HK-2 (cell line): Measurements from ENCODE around the gene TRPC1.
"Not testable (repeated sequence)": the region's sequence is repeated elsewhere in the genome, so short reads cannot be mapped to it uniquely, and the experiment has no call there.

Experiments
- DNase-seq: peaks from one replicate; pipeline ENCODE4 v3.0.0-alpha.2; 2018; ENCODE audit not compliant: unreplicated experiment

Gene TRPC1

DNA sequence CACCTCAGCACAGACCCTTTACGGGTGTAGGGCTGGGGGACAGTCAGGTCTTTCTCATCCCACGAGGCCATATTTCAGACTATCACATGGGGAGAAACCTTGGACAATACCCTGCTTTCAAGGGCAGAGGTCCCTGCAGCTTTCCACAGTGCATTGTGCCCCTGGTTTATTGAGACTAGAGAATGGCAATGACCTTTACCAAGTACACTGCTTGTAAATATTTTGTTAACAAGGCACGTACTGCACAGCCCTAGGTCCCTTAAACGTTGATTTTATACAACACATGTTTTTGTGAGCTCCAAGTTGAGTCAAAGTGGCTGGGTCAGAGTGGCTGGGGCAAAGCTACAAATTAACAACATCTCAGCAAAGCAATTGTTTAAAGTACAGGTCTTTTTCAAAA is 28.8 kb downstream of the TRPC1 start:
- DNase-seq, result not testable (repeated sequence)

DNA sequence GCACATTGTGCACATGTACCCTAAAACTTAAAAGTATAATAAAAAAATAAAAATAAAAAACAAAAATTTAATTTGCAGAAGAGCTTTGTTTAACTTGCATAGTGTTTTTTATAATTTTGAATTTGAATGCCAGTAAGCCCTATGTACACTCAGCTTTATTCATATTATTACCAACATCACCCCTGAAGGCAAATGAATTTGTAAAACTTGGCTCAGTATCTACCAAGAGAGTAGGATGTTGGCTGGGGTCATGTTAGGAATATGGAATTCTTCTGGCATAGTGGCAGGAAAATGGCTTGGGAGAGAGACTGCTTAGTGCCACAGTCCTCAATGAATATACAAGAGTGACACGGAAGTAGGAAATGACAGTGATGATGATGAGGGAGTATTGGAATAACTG is 30.7 kb downstream of the TRPC1 start:
- no peak for DNase-seq

DNA sequence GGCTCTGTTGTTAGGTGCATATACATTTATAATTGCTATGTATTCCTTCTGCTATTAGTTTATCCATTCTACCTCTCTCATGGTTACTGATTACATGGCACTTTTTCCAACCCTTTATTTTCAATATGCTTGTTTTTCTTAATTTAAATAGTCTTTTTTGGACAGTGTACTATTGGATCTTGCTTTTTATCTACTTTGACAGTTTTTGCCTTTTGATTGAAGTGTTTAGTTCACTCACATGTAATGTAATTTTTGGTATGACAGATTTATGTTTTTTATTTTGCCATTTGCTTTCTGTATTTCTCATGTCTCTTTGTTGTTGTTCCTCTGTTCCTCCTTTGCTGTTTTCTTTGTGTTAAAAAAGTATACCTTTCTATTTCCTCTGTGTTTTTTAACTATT is 44.5 kb downstream of the TRPC1 start:
- DNase-seq, result no peak

DNA sequence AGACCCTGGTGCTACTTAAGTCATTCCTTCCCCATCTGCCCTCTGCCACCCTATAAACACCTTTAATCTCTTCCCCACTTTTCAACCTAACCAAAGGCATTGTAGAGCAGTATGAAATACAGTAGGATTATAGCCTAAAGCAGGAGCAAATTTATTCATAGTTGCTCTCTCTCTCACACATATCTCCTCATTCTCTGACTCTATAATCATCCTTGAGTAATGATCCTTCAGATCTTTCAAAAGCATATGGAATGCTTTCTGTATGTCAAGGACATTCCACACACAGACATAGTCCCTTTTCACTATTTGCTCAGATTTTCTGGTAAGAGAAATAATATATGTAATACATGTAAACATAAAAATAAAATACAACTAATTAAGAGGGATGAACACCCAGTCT is 54.1 kb downstream of the TRPC1 start:
- DNase-seq, result no peak

DNA sequence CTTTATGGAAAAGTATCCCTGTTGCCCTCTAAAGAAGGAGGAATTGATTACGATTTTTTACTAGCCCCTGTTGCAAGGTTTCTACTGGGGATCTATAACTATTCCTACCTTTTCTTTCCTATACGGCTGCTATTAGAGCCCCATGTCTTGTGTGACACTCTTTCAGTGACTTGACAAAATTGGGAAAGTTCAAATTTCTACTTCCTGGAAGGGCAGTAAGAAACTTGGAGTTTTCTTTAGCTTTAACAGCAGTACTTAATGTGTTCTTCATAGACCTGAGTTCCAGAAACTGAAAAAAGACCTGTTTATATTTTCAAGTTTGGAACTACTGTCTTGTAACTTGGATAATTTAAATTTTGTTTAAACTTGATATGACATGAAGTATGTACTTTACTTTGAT is 54.7 kb downstream of the TRPC1 start:
- DNase-seq, result no peak

DNA sequence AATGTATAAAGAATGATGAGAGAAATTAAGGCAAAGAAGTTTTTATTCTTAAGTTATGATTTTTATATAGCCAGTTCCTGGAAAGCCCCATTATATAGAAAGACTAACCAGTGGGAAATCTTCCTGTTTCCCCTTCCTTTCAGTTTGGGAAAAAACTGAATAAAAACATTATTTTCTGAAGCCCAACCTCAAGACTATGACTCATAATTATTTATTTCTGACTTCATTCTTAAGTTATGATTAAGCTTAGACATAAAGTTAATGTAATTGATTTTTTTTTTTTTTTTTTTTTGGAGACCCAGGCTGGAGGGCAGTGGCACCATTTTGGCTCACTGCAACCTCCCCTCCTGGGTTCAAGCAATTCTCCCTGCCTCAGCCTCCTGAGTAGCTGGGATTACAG is 55.8 kb downstream of the TRPC1 start:
- no peak for DNase-seq

DNA sequence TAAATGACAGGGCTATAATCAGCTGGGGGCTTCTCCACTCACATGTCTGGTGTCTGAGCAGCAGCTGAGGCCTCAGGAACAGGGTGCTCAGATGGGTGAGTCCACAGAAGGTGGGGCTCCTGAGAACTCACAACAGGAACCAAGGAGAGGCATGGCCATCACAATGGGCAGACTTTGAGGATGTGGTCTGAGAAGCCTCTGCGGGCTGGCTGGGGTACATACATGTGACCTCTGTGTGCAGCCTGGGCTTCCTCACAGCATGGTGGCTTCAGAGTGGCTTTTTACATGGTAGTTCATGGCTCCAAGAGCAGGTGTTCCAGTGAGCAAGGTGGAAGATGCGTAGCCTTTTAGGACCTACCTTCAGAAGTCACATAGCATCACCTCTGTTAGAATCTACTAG is 58.8 kb downstream of the TRPC1 start:
- no peak for DNase-seq

DNA sequence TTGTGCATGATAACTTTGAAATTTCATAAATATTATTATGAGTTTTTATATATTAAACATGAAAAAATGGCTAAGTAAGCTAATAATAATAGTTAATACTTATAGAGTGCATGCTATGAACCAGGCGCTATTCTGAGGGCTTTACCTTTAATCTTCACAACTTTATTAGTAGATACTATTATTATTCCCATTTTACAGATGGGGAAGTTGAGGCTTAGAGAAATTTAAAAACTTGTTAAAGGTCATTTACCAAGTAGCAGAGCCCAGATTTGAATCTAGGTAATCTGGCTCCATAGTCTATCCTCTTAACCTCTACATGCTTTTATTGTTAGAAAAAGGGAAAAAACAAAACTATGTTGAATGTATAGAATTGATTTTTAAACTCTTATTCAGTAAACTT is 60.4 kb downstream of the TRPC1 start:
- no peak for DNase-seq

DNA sequence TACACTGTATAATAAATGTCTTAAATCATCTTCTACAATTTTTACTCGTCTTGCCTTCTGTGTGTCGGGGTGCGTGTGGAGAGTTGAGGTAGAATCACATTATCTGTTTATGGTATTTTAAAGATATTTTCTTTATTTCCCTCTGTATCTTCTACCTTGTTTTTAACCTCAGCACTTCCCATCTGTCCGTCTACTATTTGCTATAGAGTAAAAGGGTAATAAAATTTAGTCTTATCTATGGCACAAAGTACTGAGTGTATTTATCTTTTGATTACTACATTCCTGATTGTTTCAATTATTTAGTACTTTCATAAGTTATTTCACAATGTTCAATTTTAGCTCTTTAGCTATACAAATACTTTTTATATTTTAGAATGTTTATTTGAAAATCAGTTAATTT is 62.2 kb downstream of the TRPC1 start:
- no peak for DNase-seq

DNA sequence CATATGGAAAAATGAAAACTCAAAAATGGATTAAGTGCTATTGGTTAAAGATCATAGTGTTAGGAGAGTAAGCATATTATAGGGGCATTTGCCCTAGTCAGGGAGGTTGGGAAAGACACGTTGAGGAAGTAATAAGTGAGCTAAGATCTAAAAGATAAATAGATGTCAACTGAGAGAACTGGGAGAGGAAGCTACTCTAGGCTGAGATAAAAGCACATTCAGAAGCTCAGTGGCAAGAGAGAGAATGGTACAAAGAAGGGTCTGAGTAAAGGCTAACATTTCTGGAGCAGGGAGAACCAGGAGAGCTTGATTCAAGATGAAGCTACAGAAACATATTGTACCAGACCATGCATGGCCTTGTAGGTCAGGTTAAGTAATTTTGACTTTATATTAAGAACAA is 63.9 kb downstream of the TRPC1 start:
- no peak for DNase-seq

DNA sequence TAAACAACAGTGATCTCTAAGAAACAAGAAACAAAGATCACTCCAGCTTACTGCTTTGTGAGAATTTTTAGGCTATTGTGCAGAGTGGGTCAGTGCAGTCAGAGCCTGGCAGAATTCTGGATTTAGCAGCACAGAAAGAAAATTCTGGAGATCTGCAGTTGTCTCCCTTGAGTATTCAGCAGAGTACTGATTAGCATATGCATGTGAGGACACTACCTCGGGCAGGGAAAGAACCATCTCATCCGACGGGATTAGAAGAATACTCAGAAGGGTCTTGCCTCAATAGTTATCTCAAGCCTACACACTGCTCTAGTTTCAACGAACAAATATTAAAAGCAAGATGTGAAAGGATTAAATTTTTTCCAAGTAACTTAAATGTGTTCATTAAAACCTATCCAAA is 70.7 kb downstream of the TRPC1 start:
- DNase-seq, result no peak

DNA sequence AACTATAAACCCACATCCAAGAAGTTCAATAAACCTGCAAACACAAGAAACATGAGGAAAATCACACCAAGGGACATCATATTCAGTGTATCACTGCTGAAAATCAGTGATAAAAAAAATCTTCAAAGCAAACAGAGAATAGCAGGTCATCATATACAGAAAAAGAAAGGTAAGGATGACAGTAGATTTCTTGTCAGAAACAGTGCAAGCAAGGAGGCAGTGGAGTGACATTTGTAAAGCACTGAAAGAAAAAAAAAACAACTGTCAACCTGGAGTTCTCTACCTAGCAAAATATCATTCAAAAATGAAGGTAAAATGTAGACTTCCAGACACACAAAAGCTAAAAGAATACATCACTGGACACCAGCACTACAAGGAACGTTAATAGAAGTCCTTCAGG is 71.5 kb downstream of the TRPC1 start:
- DNase-seq, result no peak

DNA sequence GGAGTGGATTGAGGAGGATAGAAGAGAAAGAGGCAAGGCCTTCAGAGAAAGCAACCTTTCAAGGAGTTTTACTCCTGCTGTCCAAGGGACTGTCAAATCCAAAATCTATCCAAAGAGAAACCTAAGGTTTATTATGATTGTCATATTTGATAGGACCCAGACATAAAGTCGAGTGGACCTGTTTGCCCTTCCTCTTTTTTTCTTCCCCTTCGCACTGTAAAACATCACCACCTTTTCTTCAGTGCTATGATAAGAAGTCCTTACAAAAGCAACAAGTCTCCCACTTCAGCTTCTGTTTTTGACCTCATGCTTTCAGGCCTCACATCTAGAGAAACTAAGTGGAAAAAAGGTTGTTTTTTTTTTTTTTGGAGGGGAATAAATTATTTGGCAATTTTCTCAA is 73.0 kb downstream of the TRPC1 start:
- no peak for DNase-seq

DNA sequence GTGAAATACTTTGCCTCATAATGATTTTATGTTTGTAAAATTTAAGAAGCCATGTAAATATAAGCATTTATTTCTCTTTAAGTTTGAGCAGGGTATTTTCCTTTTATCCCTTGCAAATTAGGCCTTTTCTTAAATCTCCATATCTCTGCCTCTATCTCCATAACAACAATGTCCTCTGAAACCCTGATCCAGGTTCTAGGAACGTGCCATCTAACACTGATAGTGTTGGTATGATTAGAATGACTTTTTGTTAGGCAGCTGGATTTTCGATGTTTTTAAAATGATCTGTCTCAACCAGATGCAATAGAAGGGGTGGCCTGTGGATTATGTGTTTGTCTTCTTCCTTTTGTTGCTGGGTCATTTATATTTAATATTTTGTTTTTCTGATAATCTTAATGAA is 77.9 kb downstream of the TRPC1 start:
- no peak for DNase-seq

DNA sequence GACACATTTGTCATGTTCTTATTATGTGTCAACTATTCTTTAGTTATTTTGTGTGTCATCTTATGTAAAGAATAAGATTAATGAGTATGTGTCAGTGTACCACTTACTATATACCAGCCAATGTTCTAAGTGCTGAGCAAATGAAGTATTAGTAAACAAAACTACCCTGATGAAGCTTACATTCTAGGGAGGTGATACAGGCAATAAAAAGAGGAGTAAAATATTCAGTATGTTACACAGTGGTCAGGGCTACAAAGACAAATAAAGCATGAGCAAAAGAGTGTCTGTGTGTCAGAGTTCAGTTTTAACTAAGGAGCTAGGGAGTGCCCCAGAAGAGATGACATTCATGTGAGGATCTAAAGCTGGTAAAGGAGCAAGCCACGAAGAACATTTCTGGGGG is 79.1 kb downstream of the TRPC1 start:
- DNase-seq, result no peak

DNA sequence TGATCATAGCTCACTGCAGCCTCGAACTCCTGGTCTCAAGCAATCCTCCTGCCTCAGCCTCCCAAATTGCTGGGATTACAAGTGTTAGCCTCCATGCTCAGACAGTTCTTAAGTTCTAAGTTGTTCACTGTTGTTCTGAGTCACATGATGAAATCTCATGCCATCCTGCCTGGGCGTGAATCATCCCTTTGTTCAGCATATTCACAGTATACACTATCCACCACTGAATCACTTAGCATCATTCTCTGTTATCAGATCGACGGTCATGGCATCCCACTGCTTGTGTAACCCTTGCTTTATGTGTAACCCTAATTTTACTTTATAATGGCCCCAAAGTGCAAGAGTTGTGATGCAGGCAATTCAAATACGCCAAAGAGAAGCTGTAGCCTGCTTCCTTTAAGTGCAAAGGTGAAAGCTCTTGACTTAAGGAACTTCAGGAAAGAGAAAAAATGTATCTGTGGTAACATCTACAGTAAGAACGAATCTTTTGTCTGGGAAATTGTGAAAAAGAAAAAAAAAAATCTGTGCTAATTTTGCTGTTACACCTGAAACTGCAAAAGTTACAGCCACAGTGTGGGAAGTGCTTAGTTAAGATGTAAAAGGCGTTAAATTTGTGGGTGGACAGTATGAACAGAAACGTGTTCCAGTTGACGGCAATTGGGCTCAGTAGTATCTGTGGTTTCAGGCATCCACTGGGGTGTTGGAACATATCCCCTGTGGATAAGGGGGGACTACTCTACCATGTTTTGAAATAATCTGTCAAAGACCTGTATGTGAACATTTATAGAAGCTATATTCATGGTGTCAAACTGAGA is 84.5 kb downstream of the TRPC1 start:
- peak; percentile 35 for DNase-seq

DNA sequence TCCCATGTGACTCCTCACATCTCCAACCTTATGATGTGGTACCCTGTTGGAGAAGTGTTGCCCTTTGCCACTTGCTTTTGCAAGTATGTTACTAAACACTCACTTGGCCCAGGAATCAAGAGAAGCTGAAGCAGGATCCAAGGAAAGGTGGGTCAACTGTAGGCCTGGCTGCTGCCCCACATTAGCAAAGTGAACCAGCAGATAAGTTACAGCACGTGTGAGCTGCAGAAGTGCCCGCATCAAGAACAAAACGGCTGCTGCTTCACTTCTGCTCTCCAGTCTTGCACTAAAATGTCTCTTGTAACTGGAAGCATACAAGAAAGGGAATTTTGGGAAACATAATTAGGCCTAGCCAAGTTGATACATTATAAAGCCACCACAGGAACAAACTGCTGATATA is 85.4 kb downstream of the TRPC1 start:
- no peak for DNase-seq

DNA sequence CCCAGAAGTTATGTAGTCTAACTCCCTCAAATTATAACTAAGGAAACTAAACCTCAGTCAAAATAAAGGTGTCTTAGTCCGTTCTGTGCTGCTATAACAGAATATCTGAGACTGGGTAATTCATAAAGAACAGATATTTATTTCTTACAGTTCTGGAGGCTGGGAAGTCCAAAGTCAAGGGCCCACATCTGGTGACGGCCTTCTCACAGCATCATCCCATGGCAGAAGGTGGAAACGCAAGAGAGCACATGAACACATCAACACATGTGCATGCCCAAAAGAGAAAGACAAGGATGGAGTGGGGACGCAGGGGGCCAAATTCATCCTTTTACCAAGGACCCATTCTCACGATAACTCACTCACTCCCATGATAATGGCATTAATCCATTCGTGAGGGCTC is 92.0 kb downstream of the TRPC1 start:
- DNase-seq, result no peak

DNA sequence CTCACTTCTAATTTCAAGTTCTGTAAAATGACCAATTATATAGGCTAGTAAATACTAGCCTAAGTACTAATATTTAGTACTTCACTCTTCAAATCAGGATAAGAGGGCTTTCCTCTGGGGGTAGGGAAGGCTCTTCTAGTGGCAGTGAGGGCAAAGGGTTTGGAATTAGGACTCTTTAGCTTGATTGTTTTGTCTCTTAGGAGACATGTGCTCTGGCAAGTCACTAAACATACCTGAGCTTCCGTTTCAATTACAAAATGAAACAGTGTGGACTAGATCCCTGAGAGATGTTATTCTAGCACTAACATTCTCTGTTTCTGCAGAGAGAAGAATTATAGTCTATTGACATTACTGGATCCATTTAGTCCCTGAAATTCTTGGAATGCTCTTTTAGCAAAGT is 93.5 kb downstream of the TRPC1 start:
- DNase-seq, result no peak

DNA sequence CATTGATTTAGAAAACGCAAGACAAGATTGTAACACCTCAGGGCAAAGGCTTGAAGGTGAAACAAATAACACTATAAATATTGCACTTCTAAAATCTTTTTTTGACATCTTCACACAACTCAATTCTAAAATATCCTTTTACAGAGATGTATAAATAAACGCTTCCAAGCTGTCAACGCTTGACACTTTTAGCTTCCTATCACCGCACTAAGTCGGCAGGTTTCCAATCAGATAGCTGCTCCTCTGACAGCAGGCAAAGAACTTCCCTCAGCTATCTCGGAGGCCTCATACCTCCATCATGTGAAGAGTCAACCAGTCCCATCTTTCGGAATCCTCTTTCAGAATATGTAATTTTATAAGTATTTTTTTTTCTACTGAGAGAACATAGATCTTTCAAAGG is 94.1 kb downstream of the TRPC1 start:
- DNase-seq, result no peak

DNA sequence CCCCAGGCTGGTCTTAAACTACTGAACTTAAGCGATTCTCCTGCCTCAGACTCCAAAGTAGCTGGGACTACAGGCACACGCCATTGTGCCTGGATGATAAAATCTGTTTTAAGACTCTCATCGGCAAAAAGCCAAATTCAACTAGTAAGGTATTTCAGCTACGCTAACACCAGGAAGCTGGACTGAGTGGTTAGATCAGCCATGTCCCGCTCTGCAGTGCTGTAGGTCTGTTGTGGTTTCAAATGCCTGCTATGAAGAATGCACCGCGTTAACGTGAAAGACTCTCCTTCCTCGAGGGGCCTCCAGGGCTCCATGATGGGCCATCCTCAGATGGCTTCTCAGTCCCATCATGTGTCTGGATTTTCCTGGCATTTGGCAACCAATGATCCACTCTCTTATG is 94.8 kb downstream of the TRPC1 start:
- DNase-seq, result no peak

DNA sequence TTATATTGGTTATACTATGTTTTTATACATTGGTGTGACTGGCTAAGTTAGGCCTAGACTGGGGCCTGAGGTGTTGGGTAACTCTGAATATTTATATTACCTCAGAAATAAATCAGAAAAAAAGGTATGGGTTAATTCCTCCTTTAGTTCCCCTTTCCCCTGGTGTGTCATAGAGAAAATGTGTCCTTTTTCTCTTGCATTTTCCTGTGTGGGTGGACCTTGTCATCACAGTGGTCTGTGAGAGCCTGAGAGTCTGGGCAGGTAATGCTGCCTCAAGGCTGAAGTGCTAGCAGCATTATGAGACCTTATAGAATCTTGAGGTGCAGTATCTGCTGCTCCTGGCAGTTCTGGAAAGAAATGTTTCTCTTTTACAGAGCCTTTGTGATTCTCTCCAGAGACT is 95.3 kb downstream of the TRPC1 start:
- no peak for DNase-seq

DNA sequence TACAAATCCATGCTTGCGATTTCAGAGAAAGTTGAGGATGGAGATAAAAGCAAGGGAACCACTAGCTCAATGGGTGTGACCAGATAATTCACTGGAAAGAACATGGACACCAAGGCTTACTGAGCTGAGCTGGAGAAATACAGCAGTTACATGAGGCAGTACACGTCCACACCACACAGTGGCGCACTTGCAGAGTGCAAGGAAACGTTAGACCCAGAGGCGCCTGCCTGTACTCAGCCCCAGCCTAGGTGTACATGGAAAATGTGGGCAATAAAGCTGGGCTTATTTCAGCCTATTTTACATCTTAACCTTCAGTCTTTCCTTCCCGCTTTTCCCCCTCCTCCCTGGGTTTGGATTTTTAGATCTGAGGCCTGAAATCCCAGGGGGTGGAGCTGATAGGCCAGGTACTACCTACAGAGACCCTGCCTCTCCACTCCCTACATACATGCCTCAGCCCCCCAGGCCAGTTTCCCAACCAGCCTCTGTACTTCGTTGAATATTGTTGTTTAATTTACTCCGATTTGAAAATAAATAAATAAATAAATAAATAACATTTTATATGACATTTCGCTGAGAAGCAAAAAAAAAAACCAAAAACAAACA is 105.0 kb downstream of the TRPC1 start:
- peak; percentile 78 for DNase-seq

DNA sequence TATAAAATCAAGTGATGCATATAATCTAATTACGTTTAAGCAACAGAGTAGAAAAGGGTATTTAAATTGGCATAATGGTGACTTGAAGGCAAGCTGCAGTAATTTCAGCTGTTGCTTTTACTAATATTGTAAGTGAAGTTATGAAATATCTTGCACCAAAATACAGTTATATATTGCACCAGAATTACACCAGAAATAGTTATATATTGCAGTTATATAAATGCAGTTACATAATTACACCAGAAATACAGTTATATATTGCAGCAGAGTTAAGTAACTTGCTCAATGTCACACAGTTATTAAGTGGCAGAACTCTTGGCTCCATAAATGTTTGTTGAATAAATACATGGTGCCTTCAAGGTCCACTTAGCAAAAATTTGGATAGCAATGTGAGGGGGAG is 113.7 kb downstream of the TRPC1 start:
- no peak for DNase-seq
